ENCODE measurements around the gene MIGA2. TPM values are rescaled to one million over a fixed set of nuclear protein-coding genes. Genes with fewer than 3 reads are reported as not detected.
"Not testable (repeated sequence)": the region's sequence is repeated elsewhere in the genome, so short reads cannot be mapped to it uniquely, and the experiment has no call there.

The MIGA2 gene
- total and polyA plus RNA-seq, 4 experiments from 2014 or later, result 6.6 to 84.2 (median 46.1) TPM

DNA sequence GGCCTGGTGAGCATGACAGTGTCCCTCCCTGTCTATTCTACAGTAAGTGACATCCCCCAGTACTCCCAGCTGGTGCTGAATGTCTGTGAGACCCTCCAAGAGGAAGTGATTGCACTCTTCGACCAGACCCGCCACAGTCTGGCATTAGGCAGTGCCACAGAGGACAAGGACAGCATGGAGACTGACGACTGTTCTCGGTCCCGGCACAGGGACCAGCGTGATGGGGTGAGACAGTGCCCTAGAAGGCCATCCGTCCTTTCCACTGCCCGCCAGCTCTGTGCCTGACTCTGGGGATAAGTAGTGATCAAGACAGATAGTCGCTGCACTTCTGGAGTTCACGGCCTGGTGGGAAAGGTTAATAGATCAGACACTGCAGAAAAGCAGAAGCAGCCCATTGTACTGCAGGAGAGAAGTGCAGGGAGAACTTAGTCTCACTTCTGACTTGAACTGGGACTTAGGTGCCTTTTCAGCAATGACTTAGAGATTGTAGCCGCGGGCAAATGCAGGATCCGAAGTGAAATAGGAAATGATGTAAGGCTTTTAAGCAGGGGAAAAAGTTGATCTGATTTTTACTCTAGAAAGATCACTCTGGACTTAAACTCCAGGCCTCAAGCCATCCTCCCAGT, 36.7 kb upstream of the MIGA2 start:
- H3K9me3 ChIP-seq (ENCODE audit: control insufficient read depth in 1 of 2, low read length in 2 of 2), result no peaks in the 10 kb centered on the region
- H3K4me1 Mint-ChIP-seq, result peaks cover 4 to 8% (median 6%) of the 10 kb centered on the region in 4 donors
- H3K36me3 ChIP-seq (ENCODE audit: insufficient read depth, low read length), result peaks cover 76% of the 10 kb centered on the region
- H3K9me3 Mint-ChIP-seq, result no peaks in the 10 kb centered on the region
- H3K27ac Mint-ChIP-seq, result peak overlapping the region in 4 of 7 donors; percentile 13 to 77 (median 28)
- H3K27me3 Mint-ChIP-seq, result no peaks in the 10 kb centered on the region
- ChIA-PET CTCF (ENCODE audit: partially characterized antibody) (no interaction called here), POLR2A (ENCODE audit: partially characterized antibody) (no interaction called here)
- no peak overlapping the region for H3K4me3 ChIP-seq (ENCODE audit: low read length in 2 of 2)
- no peak for DNase-seq
- no peak overlapping the region for H3K27ac ChIP-seq (ENCODE audit: low read depth, low read length)
- H3K36me3 Mint-ChIP-seq, result peaks cover 57 to 80% of the 10 kb centered on the region in 2 donors
- intact Hi-C loops (cut with micrococcal nuclease), result no loop called here
- no peak overlapping the region for H3K4me3 Mint-ChIP-seq
- H3K27me3 ChIP-seq (ENCODE audit: insufficient read depth, low read length), result no peaks in the 10 kb centered on the region
- H3K4me1 ChIP-seq (ENCODE audit: insufficient read depth, low read length), result peaks cover 8% of the 10 kb centered on the region

DNA sequence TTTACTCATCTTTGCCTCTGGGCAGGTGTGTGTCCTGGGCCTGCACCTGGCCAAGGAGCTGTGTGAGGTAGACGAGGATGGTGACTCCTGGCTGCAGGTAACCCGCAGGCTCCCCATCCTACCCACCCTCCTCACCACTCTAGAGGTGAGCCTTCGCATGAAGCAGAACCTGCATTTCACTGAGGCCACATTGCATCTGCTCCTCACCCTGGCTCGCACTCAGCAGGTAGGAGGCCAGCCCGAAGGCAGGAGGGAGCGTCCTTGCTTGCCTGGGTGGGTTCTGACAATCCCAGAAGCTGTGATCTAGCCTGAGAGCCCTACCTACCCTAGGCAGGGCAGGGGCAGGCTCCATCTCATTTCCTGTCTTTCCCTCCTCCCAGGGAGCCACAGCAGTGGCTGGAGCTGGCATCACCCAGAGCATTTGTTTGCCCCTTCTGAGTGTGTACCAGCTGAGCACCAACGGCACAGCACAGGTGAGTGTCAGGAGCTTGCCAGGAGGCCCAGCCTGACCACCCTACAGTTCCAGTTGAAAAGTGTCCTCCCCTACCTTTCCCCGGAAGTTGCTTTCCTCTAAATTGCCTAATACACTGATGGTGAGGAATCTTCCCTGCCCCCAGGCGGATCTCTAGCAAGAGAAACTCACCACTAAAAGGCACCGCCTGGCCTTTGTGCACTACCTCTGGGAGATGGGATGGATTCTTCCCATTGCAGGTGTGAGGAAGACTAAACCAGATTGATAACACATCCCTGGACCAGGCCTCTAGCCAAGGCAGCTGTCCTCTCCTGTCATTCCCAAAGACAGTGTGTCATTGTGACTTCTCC, 34.7 kb upstream of the MIGA2 start:
- POLR2A ChIA-PET (ENCODE audit: partially characterized antibody), result no interaction called here

DNA sequence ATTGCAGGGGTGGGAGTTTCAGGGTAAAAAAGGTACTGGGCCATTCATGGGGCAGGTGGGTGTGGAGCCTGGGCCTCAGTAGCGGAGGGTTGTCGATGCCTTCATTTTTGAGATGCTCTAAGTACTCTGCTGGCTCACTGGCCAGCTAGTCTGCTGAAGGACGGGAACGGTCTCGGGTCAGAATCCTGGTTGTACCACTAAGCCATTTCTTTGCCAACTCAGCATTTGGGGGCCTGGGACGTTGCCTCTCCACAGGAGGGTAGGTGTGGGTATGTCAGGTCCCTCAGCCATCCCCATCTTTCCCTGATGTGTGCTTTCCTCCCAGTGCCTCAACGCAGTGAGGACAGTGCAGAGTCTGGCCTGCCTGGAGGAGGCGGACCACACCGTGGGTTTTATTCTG, 33.4 kb upstream of the MIGA2 start:
- Mint-ChIP-seq H3K4me3 (no peak overlapping the region), H3K27me3 (no peaks in the 10 kb centered on the region), H3K36me3 (peaks cover 50 to 81% of the 10 kb centered on the region in 2 donors), H3K4me1 (peaks cover 0 to 2% (median 0%) of the 10 kb centered on the region in 4 donors), H3K27ac (peak overlapping the region in 1 of 7 donors; percentile 29), H3K9me3 (no peaks in the 10 kb centered on the region)
- Histone ChIP-seq H3K27ac (ENCODE audit: low read depth, low read length) (no peak overlapping the region), H3K4me3 (ENCODE audit: low read length in 2 of 2) (no peak overlapping the region), H3K4me1 (ENCODE audit: insufficient read depth, low read length) (no peaks in the 10 kb centered on the region), H3K36me3 (ENCODE audit: insufficient read depth, low read length) (peaks cover 70% of the 10 kb centered on the region), H3K9me3 (ENCODE audit: control insufficient read depth in 1 of 2, low read length in 2 of 2) (no peaks in the 10 kb centered on the region), H3K27me3 (ENCODE audit: insufficient read depth, low read length) (no peaks in the 10 kb centered on the region)
- POLR2A ChIA-PET (ENCODE audit: partially characterized antibody), result no interaction called here
- DNase-seq, result no peak
- CTCF ChIA-PET (ENCODE audit: partially characterized antibody), result interaction anchor here (1.7 kb wide), 1 partner anchor 20 kb away, joined by 8 read pairs; no protein-coding TSS in a partner anchor
- intact Hi-C loops (cut with micrococcal nuclease), result no loop called here

More for the DNA sequence above, 34.7 kb upstream of the MIGA2 start:
- H3K4me3 Mint-ChIP-seq, result no peak overlapping the region
- intact Hi-C loops (cut with micrococcal nuclease), result no loop called here
- DNase-seq, result no peak
- peak overlapping the region in 2 of 7 donors; percentile 54 to 60 for H3K27ac Mint-ChIP-seq
- H3K27me3 ChIP-seq (ENCODE audit: insufficient read depth, low read length), result no peaks in the 10 kb centered on the region
- no peaks in the 10 kb centered on the region for H3K27me3 Mint-ChIP-seq
- peaks cover 76% of the 10 kb centered on the region for H3K36me3 ChIP-seq (ENCODE audit: insufficient read depth, low read length)
- H3K27ac ChIP-seq (ENCODE audit: low read depth, low read length), result no peak overlapping the region
- no peak overlapping the region for H3K4me3 ChIP-seq (ENCODE audit: low read length in 2 of 2)
- H3K4me1 ChIP-seq (ENCODE audit: insufficient read depth, low read length), result no peaks in the 10 kb centered on the region
- H3K36me3 Mint-ChIP-seq, result peaks cover 55 to 82% of the 10 kb centered on the region in 2 donors
- no peaks in the 10 kb centered on the region for H3K9me3 ChIP-seq (ENCODE audit: control insufficient read depth in 1 of 2, low read length in 2 of 2)
- CTCF ChIA-PET (ENCODE audit: partially characterized antibody), result no interaction called here
- H3K9me3 Mint-ChIP-seq, result no peaks in the 10 kb centered on the region
- H3K4me1 Mint-ChIP-seq, result peaks cover 0 to 2% (median 0%) of the 10 kb centered on the region in 4 donors

DNA sequence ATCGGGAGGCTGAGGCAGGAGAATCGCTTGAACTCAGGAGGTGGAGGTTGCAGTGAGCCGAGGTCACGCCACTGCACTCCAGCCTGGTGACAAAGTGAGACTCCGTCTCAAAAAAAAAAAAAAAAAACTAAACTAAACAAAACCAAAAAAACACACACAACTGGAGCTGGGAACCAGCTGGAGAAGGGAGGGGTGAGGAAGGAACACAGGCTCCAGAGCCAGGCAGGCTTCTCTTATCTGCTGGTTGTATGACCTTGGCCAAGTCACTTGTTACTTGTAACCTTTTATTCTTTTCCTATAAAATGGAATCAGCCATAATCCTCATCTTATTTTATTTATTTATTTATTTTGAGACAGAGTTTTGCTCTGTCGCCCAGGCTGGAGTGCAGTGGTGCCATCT, 32.3 kb upstream of the MIGA2 start:
- intact Hi-C loops (cut with micrococcal nuclease); H3K4me1 ChIP-seq (ENCODE audit: insufficient read depth, low read length); H3K4me3 ChIP-seq (ENCODE audit: low read length in 2 of 2); H3K9me3 ChIP-seq (ENCODE audit: control insufficient read depth in 1 of 2, low read length in 2 of 2); H3K27me3 Mint-ChIP-seq; H3K9me3 Mint-ChIP-seq; H3K4me3 Mint-ChIP-seq; H3K4me1 Mint-ChIP-seq; H3K27ac Mint-ChIP-seq; H3K27me3 ChIP-seq (ENCODE audit: insufficient read depth, low read length); DNase-seq; H3K27ac ChIP-seq (ENCODE audit: low read depth, low read length): not testable (repeated sequence)
- POLR2A ChIA-PET (ENCODE audit: partially characterized antibody), result interaction anchor here (0.6 to 1.0 kb wide), 2 partner anchors 10 to 67 kb away, joined by 3 read pairs; no protein-coding TSS in a partner anchor
- H3K36me3 Mint-ChIP-seq, result peaks cover 44 to 72% of the 10 kb centered on the region in 2 donors
- peaks cover 63% of the 10 kb centered on the region for H3K36me3 ChIP-seq (ENCODE audit: insufficient read depth, low read length)
- CTCF ChIA-PET (ENCODE audit: partially characterized antibody), result interaction anchor here (1.7 to 2.5 kb wide), 2 partner anchors 12 to 19 kb away, joined by 8 to 13 read pairs; no protein-coding TSS in a partner anchor

DNA sequence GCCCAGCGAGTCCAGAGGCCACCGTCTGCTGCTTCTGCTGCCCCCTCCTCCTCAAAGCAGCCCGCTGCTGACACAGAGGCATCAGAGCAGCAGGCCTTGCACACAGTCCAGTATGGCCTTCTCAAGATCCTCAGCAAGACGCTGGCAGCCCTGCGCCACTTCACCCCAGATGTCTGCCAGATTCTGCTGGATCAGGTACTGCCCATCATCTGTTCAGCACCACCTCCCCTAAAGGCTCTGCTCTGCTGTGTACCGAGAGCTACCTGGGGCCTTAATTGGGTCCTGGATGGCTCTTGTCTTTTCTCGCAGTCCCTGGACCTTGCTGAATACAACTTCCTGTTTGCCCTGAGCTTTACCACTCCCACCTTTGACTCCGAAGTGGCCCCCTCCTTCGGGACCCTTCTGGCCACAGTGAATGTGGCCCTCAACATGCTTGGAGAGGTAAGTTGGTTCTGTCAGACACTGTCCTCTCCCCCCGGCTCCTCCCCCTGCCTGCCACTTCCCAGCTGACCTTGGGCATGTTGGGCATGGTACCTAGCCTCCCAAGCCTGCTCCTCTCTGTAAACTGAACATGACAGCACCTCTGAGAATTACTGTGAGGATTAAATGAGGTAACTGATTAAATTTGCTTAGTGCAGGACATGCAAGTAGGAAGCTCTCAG, 31.0 kb upstream of the MIGA2 start:
- intact Hi-C loops (cut with micrococcal nuclease), result no loop called here
- no peak overlapping the region for H3K27ac ChIP-seq (ENCODE audit: low read depth, low read length)
- H3K36me3 Mint-ChIP-seq, result peaks cover 36 to 64% of the 10 kb centered on the region in 2 donors
- ChIA-PET POLR2A (ENCODE audit: partially characterized antibody) (no interaction called here), CTCF (ENCODE audit: partially characterized antibody) (interaction anchor here (0.5 to 2.5 kb wide), 8 partner anchors 8 to 599 kb away, joined by 3 to 13 read pairs (median 4); no protein-coding TSS in a partner anchor)
- peaks cover 51% of the 10 kb centered on the region for H3K36me3 ChIP-seq (ENCODE audit: insufficient read depth, low read length)
- no peaks in the 10 kb centered on the region for H3K27me3 ChIP-seq (ENCODE audit: insufficient read depth, low read length)
- H3K4me3 ChIP-seq (ENCODE audit: low read length in 2 of 2), result no peak overlapping the region
- peaks cover 0 to 2% (median 0%) of the 10 kb centered on the region in 4 donors for H3K4me1 Mint-ChIP-seq
- no peaks in the 10 kb centered on the region for H3K9me3 Mint-ChIP-seq
- peak overlapping the region in 5 of 7 donors; percentile 10 to 53 (median 42) for H3K27ac Mint-ChIP-seq
- no peaks in the 10 kb centered on the region for H3K9me3 ChIP-seq (ENCODE audit: control insufficient read depth in 1 of 2, low read length in 2 of 2)
- no peak for DNase-seq
- no peaks in the 10 kb centered on the region for H3K27me3 Mint-ChIP-seq
- no peak overlapping the region for H3K4me3 Mint-ChIP-seq
- H3K4me1 ChIP-seq (ENCODE audit: insufficient read depth, low read length), result no peaks in the 10 kb centered on the region

DNA sequence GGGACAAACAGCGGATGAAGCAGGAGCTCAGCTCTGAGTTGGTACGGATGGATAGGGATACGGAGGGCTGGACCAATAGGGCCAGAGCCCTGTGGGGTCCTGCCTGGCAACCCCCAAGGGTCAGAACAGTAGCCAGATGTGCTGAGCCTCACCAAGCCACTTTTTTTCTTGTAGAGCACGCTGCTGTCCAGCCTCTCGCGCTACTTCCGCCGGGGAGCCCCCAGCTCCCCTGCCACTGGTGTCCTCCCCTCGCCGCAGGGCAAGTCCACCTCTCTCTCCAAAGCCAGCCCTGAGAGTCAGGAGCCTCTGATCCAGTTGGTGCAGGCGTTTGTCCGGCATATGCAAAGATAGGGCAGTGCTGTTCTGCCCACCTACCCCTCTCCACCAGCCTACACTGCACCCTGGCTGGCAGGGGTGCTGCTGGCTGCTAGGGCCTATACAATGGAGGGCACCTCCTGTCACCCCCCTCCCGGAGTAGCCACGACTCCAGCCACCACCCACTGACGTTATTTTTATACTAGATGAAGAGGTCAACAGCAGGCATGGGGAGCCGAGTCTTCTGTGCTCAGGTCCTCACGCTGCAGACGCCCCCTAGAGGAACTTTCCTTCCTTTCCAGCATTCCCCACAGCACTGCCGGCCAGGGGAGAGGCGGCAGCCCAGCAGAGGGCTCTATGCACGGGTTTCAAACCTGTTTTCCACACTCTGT, 29.9 kb upstream of the MIGA2 start:
- intact Hi-C loops (cut with micrococcal nuclease), result no loop called here
- Mint-ChIP-seq H3K36me3 (peaks cover 34 to 61% of the 10 kb centered on the region in 2 donors), H3K27me3 (no peaks in the 10 kb centered on the region), H3K27ac (peak overlapping the region in 3 of 7 donors; percentile 18 to 75 (median 38)), H3K4me1 (peaks cover 0 to 2% (median 0%) of the 10 kb centered on the region in 4 donors), H3K4me3 (no peak overlapping the region), H3K9me3 (no peaks in the 10 kb centered on the region)
- Histone ChIP-seq H3K9me3 (ENCODE audit: control insufficient read depth in 1 of 2, low read length in 2 of 2) (no peaks in the 10 kb centered on the region), H3K27ac (ENCODE audit: low read depth, low read length) (no peak overlapping the region), H3K36me3 (ENCODE audit: insufficient read depth, low read length) (peaks cover 41% of the 10 kb centered on the region), H3K4me1 (ENCODE audit: insufficient read depth, low read length) (no peaks in the 10 kb centered on the region), H3K27me3 (ENCODE audit: insufficient read depth, low read length) (no peaks in the 10 kb centered on the region), H3K4me3 (ENCODE audit: low read length in 2 of 2) (no peak overlapping the region)
- ChIA-PET POLR2A (ENCODE audit: partially characterized antibody) (interaction anchor here (0.8 kb wide), 1 partner anchor 75 kb away, joined by 3 read pairs; the partner anchor contains the start of gene DOLPP1), CTCF (ENCODE audit: partially characterized antibody) (interaction anchor here (0.5 to 2.5 kb wide), 8 partner anchors 9 to 600 kb away, joined by 3 to 13 read pairs (median 4); no protein-coding TSS in a partner anchor)
- DNase-seq, result peak in 4 of 5 donors; percentile 31 to 44 (median 38)

All from CD4-positive, alpha-beta memory T cell (primary cell).